Activated CD8-positive, alpha-beta T cell treated with anti-CD3 and anti-CD28 coated beads for 36 hours (primary cell): ENCODE measurements around the gene TAF1C. TPM values are rescaled to one million over a fixed set of nuclear protein-coding genes. Genes with fewer than 3 reads are reported as not detected.
A peak's percentile ranks its signal among the peaks of the same experiment; 100 is the strongest.

ENCODE experiments used
- ATAC-seq: fragments of 200-7000 bp; cut with Tn5 transposase; one replicate; pipeline ENCODE4 v1.10.0; 2021; ENCODE audit warnings: mild to moderate bottlenecking, moderate library complexity
- CTCF ChIA-PET: fragments of 350-600 bp; sonication (Branson Sonifier 250); formaldehyde crosslinking; loops from one replicate; lab custom pipeline; 2021; ENCODE audit warnings: antibody characterized with exemption; lab: Charles Lee
- POLR2A ChIA-PET: fragments of 350-600 bp; sonication (Branson Sonifier 250); formaldehyde crosslinking; loops from one replicate; lab custom pipeline; 2021; ENCODE audit warnings: antibody characterized with exemption; lab: Charles Lee
- DNase-seq: peaks from one replicate; pipeline ENCODE4 v3.0.0-alpha.2; 2020
- H3K27ac Mint-ChIP-seq: one replicate; pipeline ENCODE4 v1.8.0; 2021; ENCODE audit warnings: mild to moderate bottlenecking, mixed read lengths
- H3K27me3 Mint-ChIP-seq: one replicate; pipeline ENCODE4 v1.8.0; 2021; ENCODE audit warnings: mixed read lengths
- H3K36me3 Mint-ChIP-seq: one replicate; pipeline ENCODE4 v1.8.0; 2021; ENCODE audit warnings: low read depth, mixed read lengths
- H3K4me1 Mint-ChIP-seq: one replicate; pipeline ENCODE4 v1.8.0; 2021; ENCODE audit warnings: low read depth, mixed read lengths
- H3K4me3 Mint-ChIP-seq: one replicate; pipeline ENCODE4 v1.8.0; 2021; ENCODE audit warnings: mild to moderate bottlenecking, moderate library complexity, mixed read lengths
- H3K9me3 Mint-ChIP-seq: one replicate; pipeline ENCODE4 v1.8.0; 2021; ENCODE audit warnings: mixed read lengths
- intact Hi-C: fragments of 100-400 bp; cut with micrococcal nuclease; formaldehyde crosslinking; loops from one replicate; pipeline ENCODE4 v1.10.0; 2022
- total RNA-seq, 2 experiments: library from RNA; stranded (reverse); gene quantifications; one replicate each; pipeline ENCODE4 v1.2.3, GENCODE V29; 2021
- TF ChIP-seq, protein P1 (sequence below): fragments of 200-600 bp; IDR thresholded peaks from one replicate; pipeline ENCODE4 v1.8.0; 2022; ENCODE audit warnings: antibody characterized with exemption, mild to moderate bottlenecking

TAF1C gene
- total RNA-seq, 2 experiments from 2014 or later = 59.3 to 62.6 TPM

DNA sequence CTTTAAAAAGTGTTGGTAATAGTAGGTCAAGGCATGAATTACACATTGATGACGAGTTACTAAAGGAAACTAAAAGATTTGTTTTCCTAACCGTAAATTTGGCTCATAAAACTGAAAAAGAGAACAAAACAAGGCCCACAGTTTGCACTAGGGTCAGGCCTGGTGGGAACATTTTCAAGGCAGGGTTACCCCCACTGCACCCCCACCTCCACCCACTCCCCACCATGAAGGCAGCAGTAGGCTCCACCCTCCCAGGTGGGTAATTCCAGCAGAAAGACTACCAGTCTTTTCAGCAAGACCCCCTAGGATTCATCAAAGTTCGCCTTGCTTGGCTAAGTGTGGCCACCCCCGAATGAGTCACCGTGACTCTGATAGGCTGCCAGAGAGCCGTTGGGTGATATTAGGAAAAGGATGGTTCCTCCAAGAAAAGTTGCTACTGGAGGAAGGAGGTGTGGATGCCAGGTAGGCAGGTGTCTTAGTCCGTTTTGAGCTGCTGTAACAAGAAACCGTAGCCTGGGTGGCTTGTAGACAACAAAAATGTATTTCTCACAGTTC, 33.1 kb downstream of the TAF1C start:
- no peaks in the 10 kb centered on the region for H3K36me3 Mint-ChIP-seq
- POLR2A ChIA-PET = no interaction called here
- TF ChIP-seq, protein P1, sequence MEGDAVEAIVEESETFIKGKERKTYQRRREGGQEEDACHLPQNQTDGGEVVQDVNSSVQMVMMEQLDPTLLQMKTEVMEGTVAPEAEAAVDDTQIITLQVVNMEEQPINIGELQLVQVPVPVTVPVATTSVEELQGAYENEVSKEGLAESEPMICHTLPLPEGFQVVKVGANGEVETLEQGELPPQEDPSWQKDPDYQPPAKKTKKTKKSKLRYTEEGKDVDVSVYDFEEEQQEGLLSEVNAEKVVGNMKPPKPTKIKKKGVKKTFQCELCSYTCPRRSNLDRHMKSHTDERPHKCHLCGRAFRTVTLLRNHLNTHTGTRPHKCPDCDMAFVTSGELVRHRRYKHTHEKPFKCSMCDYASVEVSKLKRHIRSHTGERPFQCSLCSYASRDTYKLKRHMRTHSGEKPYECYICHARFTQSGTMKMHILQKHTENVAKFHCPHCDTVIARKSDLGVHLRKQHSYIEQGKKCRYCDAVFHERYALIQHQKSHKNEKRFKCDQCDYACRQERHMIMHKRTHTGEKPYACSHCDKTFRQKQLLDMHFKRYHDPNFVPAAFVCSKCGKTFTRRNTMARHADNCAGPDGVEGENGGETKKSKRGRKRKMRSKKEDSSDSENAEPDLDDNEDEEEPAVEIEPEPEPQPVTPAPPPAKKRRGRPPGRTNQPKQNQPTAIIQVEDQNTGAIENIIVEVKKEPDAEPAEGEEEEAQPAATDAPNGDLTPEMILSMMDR = no peak
- intact Hi-C loops = no loop called here
- DNase-seq (no peak), ATAC-seq (no peak)
- peaks cover 2% of the 10 kb centered on the region for H3K4me1 Mint-ChIP-seq
- CTCF ChIA-PET = interaction anchor here (1.4 kb wide), 1 partner anchor 22 kb away, joined by 4 read pairs; no protein-coding TSS in a partner anchor
- peaks cover 5% of the 10 kb centered on the region for H3K27me3 Mint-ChIP-seq
- H3K9me3 Mint-ChIP-seq = no peaks in the 10 kb centered on the region
- no peak overlapping the region for H3K27ac Mint-ChIP-seq
- H3K4me3 Mint-ChIP-seq = no peak overlapping the region

DNA sequence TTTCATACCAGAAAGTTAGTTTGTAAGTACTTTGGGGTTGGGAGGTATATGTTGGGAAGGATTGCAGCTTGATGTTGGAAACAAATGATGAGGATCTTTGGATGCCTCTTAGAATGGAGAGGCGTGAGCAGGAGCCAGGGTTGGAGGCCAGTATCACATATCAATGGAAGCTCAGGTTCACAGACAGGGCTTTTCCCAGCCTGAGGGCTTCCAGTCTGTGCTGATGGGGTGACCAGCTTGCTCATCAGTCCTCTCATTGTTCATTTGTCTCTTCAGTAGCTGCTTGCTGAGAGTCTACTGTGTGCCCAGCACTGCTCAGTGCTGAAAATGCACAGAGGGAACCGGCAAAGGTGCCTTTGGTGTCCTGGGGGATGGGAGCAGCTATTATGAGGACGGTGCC, 35.9 kb downstream of the TAF1C start:
- ATAC-seq (no peak), DNase-seq (no peak)
- Mint-ChIP-seq H3K9me3 (no peaks in the 10 kb centered on the region), H3K27me3 (peaks cover 2% of the 10 kb centered on the region), H3K4me3 (no peak overlapping the region), H3K36me3 (no peaks in the 10 kb centered on the region), H3K27ac (no peak overlapping the region), H3K4me1 (peaks cover 4% of the 10 kb centered on the region)
- intact Hi-C loops = no loop called here
- TF ChIP-seq, protein P1 = no peak
- CTCF ChIA-PET = interaction anchor here (0.8 to 1.6 kb wide), 2 partner anchors 36 to 65 kb away, joined by 3 to 4 read pairs; partner anchors contain the start of gene TAF1C
- POLR2A ChIA-PET = interaction anchor here (1.0 to 1.9 kb wide), 3 partner anchors 9 to 33 kb away, joined by 3 to 6 read pairs (median 4); partner anchors contain the start of gene MBTPS1

DNA sequence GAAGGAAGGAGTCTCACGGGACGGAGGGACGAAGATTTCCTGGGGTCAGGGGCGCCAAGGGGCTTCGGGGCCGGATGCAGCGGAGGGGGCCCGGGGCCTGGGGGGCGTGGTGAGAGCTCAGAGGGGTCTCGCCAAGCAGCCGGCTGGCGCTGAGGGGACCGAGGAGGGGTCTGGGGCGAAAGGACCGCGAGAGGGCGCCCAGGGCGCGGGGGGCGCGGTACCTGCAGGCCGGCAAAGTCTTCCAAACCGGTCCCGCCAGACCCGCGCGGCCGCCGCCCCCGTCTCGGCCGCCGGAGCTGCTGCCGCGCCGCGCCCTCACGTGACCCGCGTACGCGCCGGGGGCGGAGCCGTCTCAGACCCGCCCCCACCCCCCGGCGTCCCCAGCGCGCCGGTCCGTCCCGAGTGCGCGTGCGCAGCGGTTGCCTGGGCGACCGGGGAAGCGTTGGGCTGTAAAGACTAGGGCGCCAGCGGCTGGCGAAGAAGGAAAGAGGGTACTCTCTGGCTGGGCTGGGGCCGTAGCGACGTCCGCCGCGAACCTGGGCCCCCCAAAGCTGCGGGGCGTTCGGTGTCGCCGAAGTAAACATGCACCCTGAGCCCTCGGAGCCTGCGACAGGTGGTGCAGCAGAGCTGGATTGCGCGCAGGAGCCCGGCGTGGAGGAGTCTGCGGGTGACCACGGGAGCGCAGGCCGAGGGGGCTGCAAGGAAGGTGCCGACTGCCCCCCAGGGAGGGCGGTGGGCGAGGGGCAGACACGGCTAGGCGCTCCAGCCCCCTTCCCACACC, 41.8 kb downstream of the TAF1C start, which contains the start of the genes DNAAF1 and HSDL1:
TSS of gene DNAAF1 (plus strand) at position 450 of the 781 bp plus-strand sequence. CDS start at position 583, 133 bp downstream.
TSS of gene HSDL1 (minus strand) at position 319 of the 781 bp plus-strand sequence. CDS start 13,856 bp downstream, outside the sequence.
- Mint-ChIP-seq H3K4me3 (peak within 1 kb of the TSS; percentile 93), H3K4me1 (peaks cover 22% of the 10 kb centered on the region), H3K27me3 (no peaks in the 10 kb centered on the region), H3K27ac (peak within 1 kb of the TSS; percentile 82), H3K36me3 (no peaks in the 10 kb centered on the region), H3K9me3 (no peaks in the 10 kb centered on the region)
- CTCF ChIA-PET = interaction anchor here (1.0 to 1.7 kb wide), 7 partner anchors 13 to 56 kb away, joined by 3 to 7 read pairs (median 5); partner anchors contain the start of genes MBTPS1 and TAF1C
- peak; percentile 85 for ATAC-seq
- TF ChIP-seq, protein P1 = no peak
- peak; percentile 92 for DNase-seq
- POLR2A ChIA-PET = interaction anchor here (1.3 to 1.5 kb wide), 4 partner anchors 11 to 34 kb away, joined by 3 to 10 read pairs (median 4); partner anchors contain the start of gene MBTPS1
- intact Hi-C loops = loop anchor here (5.0 kb wide), 1 partner anchor 58 kb away; no protein-coding TSS in a partner anchor

DNA sequence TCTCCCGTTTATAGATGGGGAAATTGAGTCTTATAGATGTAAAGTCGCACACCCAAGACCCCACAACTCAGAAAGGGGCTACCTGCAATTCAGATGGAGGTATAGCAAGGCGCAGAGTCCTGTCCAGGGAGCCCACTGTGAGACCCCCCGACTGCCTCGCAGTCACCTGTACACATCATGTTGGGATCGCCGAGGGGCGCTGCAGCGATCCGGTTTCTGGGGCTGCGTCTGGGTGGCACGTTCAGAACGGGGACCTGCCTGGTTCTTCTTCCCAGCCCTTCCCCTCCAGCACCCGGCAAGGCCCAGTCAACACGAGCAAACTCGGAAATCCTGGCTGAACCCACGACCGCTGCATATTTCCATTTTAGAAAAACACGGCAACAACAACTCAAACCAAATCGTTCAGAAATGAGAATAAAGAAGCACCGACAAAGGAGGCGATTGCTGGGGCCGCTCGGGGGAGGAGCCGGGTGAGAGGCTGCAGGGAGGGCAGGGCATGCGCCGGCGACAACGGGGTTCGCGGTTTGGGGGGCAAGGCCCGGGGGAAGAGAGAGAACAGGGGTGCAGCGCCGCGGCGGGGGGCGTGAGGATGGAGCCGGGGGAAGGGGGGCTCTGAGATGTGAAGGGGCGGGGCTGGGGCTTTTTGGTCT, 42.5 kb downstream of the TAF1C start:
- peaks cover 28% of the 10 kb centered on the region for H3K4me1 Mint-ChIP-seq
- H3K27ac Mint-ChIP-seq = peak overlapping the region; percentile 82
- no peaks in the 10 kb centered on the region for H3K27me3 Mint-ChIP-seq

More for the DNA sequence above, 42.5 kb downstream of the TAF1C start:
- H3K4me3 Mint-ChIP-seq = peak overlapping the region; percentile 93
- ATAC-seq (peak; percentile 66), DNase-seq (peak; percentile 62)
- intact Hi-C loops = loop anchor here (5.0 kb wide), 1 partner anchor 57 kb away; no protein-coding TSS in a partner anchor
- ChIA-PET POLR2A (interaction anchor here (0.8 to 1.5 kb wide), 5 partner anchors 12 to 33 kb away, joined by 3 to 10 read pairs (median 3); partner anchors contain the start of gene MBTPS1), CTCF (interaction anchor here (0.6 to 1.7 kb wide), 9 partner anchors 12 to 79 kb away, joined by 3 to 7 read pairs (median 3); partner anchors contain the start of genes MBTPS1 and TAF1C)
- TF ChIP-seq, protein P1 = no peak
- peaks cover 2% of the 10 kb centered on the region for H3K36me3 Mint-ChIP-seq
- no peaks in the 10 kb centered on the region for H3K9me3 Mint-ChIP-seq
